ENCODE measurements around the gene GINS3.

DNA sequence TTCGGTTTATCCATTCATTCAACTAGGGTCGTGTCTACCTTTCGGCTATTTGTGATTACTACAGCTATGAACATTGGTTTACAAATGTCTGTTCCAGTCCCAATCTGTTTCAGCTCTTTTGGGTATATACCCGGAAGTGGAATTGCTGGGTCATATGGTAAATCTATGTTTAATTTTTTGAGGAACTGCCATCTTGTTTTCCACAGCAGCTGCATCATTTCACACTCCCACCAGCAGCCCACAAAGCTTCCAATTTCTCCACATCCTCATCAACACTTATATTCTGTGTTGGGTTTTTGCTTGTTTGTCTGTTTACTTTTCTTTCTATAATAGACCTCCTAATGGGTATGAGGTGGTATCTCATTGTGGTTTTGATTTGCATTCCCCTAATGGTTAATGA lies 48.7 kb upstream of the GINS3 start:
- TF ChIP-seq, protein P1, sequence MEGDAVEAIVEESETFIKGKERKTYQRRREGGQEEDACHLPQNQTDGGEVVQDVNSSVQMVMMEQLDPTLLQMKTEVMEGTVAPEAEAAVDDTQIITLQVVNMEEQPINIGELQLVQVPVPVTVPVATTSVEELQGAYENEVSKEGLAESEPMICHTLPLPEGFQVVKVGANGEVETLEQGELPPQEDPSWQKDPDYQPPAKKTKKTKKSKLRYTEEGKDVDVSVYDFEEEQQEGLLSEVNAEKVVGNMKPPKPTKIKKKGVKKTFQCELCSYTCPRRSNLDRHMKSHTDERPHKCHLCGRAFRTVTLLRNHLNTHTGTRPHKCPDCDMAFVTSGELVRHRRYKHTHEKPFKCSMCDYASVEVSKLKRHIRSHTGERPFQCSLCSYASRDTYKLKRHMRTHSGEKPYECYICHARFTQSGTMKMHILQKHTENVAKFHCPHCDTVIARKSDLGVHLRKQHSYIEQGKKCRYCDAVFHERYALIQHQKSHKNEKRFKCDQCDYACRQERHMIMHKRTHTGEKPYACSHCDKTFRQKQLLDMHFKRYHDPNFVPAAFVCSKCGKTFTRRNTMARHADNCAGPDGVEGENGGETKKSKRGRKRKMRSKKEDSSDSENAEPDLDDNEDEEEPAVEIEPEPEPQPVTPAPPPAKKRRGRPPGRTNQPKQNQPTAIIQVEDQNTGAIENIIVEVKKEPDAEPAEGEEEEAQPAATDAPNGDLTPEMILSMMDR (IDR thresholded peaks at IDR 0.05) = no peak
- TF ChIP-seq POLR2A (IDR thresholded peaks at IDR 0.05) = no peak
